ENCODE measurements around the gene MZF1.

The MZF1 gene

GRCh38 chr19:58538257-58539168 lies 34.6 kb downstream of the MZF1 start:
- DNase-seq = peak in 1 of 2 donors; percentile 51

GRCh38 chr19:58536852-58537798 lies 36.0 kb downstream of the MZF1 start:
- no peak for DNase-seq

- DNase-seq = no peak
Measured at GRCh38 chr19:58535857-58536256, 37.3 kb downstream of the MZF1 start.

GRCh38 chr19:58531034-58531840 lies 41.9 kb downstream of the MZF1 start:
- DNase-seq = no peak

GRCh38 chr19:58529405-58529804 lies 43.7 kb downstream of the MZF1 start:
- no peak for DNase-seq

GRCh38 chr19:58522709-58523108 lies 50.4 kb downstream of the MZF1 start:
- DNase-seq = no peak

GRCh38 chr19:58521651-58522050 lies 51.5 kb downstream of the MZF1 start:
- no peak for DNase-seq

GRCh38 chr19:58520257-58520599 lies 52.9 kb downstream of the MZF1 start:
- DNase-seq = no peak

- peak; percentile 93 to 94 for DNase-seq
Measured at GRCh38 chr19:58519355-58520256, 53.5 kb downstream of the MZF1 start, which contains the start of gene ZBTB45. ZBTB45 (minus strand) TSS chr19:58519810; CDS start chr19:58517673, 2,137 bp downstream.

- DNase-seq = peak; percentile 48 to 56
Measured at GRCh38 chr19:58519087-58519354, 54.1 kb downstream of the MZF1 start.

GRCh38 chr19:58518256-58519086 lies 54.7 kb downstream of the MZF1 start:
- DNase-seq = peak in 1 of 2 donors; percentile 11

GRCh38 chr19:58516964-58517833 lies 55.9 kb downstream of the MZF1 start:
- no peak for DNase-seq

GRCh38 chr19:58516246-58516836 lies 56.8 kb downstream of the MZF1 start:
- DNase-seq = no peak

- DNase-seq = no peak
Measured at GRCh38 chr19:58515259-58515658, 57.9 kb downstream of the MZF1 start.

GRCh38 chr19:58514564-58515022 lies 58.5 kb downstream of the MZF1 start:
- DNase-seq = no peak

- peak; percentile 93 to 94 for DNase-seq
Measured at GRCh38 chr19:58513694-58514563, 59.2 kb downstream of the MZF1 start.

- DNase-seq = no peak
Measured at GRCh38 chr19:58513213-58513693, 59.9 kb downstream of the MZF1 start.
